Measurements from ENCODE around the gene CLIP1. TPM values are rescaled to one million over a fixed set of nuclear protein-coding genes. Genes with fewer than 3 reads are reported as not detected.

CLIP1 gene
- total RNA-seq, 4 donors from 2014 or later, result 118 to 164 (median 133) TPM

DNA sequence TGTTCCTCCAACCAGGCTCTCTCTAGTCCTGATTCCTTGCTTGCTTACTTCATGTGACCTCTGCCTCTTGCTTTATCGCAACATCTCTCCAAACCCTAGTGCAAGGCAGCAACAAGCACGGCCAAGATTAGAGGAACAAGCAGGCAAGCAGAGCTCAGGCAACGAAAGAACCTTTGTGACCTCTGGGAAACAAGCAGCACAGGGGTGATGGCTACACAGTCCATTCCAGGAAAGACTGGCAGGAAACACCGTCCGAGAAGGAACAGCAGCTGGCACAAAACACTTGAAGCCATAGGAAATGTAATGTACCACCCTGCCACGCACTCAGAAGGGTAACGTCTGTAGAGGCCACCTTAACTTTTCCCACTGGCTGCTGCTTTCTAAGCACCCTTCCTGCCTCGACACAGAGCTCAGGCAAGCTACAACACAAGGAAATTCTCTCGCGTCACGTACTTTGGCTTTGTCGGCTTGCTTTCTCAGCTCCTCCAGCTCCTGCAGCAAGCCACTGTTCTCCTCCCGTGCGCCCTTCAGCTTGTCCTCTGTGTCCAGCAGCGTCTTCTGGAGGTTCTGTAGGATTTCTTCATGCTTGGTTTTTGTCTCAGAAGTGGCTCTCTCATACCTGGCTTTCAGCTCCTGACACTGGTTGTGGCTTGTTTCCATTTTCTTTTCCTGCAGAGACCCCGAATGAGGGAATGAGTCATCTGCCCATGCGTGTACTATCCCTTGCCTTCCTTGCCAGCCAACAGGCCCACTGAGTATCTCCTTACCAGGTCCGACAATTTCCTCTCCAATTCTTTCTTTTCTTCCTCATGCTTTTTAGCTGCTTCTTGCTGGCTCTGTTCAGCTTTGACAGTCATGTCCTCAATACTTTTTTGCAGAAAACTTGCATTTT, 94.7 kb downstream of the CLIP1 start:
- TF ChIP-seq POLR2A (IDR thresholded peaks at IDR 0.05), result no peak
- TF ChIP-seq, protein P1, sequence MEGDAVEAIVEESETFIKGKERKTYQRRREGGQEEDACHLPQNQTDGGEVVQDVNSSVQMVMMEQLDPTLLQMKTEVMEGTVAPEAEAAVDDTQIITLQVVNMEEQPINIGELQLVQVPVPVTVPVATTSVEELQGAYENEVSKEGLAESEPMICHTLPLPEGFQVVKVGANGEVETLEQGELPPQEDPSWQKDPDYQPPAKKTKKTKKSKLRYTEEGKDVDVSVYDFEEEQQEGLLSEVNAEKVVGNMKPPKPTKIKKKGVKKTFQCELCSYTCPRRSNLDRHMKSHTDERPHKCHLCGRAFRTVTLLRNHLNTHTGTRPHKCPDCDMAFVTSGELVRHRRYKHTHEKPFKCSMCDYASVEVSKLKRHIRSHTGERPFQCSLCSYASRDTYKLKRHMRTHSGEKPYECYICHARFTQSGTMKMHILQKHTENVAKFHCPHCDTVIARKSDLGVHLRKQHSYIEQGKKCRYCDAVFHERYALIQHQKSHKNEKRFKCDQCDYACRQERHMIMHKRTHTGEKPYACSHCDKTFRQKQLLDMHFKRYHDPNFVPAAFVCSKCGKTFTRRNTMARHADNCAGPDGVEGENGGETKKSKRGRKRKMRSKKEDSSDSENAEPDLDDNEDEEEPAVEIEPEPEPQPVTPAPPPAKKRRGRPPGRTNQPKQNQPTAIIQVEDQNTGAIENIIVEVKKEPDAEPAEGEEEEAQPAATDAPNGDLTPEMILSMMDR (IDR thresholded peaks at IDR 0.05), result no peak
- no peak overlapping the region for H3K4me3 ChIP-seq (ENCODE audit: low read depth, poor library complexity, severe bottlenecking)
- intact Hi-C loops (cut with DNase I; ENCODE audit: low total_unique reads), result no loop called here
- no peak for DNase-seq (ENCODE audit: low spot score in 2 of 2)
- WGBS, 2 donors, result 82 to 86% methylated on average over 18 of the region's 18 CpGs

DNA sequence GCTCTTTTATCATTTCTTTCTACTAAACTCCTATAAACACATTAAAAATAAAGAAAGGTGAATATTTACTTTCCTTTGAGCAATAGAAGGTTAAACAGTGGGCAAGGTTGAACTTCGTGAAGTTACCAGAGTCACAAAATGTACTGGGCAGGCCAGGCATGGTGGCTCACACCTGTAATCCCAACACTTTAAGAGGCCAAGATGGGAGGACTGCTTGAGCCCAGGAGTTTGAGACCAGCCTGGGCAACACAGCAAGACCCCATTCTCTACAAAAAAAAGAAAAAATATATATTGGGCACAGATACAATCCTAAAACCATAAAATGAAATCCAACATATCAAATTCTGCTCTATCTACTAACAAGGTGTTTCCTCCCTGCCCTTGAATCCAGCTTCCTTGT, 95.5 kb downstream of the CLIP1 start:
- intact Hi-C loops (cut with DNase I; ENCODE audit: low total_unique reads), result no loop called here
- WGBS, 2 donors, result 81 to 82% methylated on average over 1 of the region's 1 CpG
- no peak for TF ChIP-seq POLR2A (IDR thresholded peaks at IDR 0.05)
- TF ChIP-seq, protein P1 (IDR thresholded peaks at IDR 0.05), result no peak

DNA sequence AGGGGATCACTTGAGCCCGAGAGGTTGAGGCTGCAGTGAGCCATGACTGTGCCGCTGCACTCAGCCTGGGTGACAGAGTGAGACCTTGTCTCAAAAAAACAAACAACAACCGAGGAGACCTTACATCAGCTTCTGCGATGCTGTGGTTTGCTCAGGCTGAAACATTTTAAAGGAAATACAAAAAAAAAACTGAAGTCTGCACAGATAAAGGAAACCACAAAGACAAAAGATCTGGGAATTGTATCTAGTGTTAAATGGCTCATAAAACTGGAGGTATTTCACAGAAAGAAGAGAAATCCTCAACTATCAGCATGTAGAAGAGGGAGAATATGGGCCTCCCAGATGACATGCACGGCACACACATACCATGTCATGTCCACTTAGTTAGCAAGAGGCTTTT, 95.9 kb downstream of the CLIP1 start:
- H3K4me3 ChIP-seq (ENCODE audit: low read depth, poor library complexity, severe bottlenecking), result no peak overlapping the region
- WGBS, 2 donors, result 86 to 90% methylated on average over 5 of the region's 5 CpGs
- no peak for TF ChIP-seq POLR2A (IDR thresholded peaks at IDR 0.05)
- TF ChIP-seq, protein P1 (IDR thresholded peaks at IDR 0.05), result no peak
- DNase-seq (ENCODE audit: low spot score in 2 of 2), result no peak
- intact Hi-C loops (cut with DNase I; ENCODE audit: low total_unique reads), result no loop called here

More for the DNA sequence above, 95.5 kb downstream of the CLIP1 start:
- H3K4me3 ChIP-seq (ENCODE audit: low read depth, poor library complexity, severe bottlenecking), result no peak overlapping the region
- no peak for DNase-seq (ENCODE audit: low spot score in 2 of 2)

DNA sequence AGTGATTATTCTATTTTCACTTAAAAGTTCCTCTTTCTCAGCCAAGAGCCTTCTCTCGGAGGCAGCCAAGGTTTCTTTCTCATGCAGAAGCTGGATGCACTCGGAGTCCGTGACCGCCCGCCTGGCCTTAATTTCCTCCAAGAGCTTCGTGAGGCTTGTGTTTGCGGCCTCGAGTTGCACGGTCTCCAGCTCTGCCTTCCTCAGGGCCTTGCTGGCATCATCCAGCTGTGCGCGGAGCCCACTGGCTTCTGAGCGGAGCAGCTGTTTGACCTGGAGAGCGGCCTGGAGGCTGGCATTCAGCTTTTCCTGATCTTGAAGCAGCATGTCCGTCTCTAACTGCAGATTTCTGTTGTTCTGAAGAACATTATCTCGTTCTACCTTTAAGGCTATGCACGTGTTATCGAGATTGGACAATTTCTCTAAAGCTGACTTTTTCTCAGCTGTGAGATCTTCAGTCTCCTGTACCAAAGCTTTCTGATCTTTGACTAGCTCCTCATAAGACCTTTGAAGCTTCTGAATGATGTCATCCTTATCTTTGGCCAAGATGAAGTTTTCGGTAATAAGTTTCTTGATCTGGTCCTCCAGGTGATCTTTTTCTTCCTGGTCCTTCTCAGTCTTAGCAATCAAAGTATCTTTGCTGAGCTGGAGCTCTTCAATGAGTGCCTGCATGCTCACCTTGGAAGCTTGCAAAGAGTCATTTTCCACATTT, 99.0 kb downstream of the CLIP1 start:
- no peak overlapping the region for H3K4me3 ChIP-seq (ENCODE audit: low read depth, poor library complexity, severe bottlenecking)
- DNase-seq (ENCODE audit: low spot score in 2 of 2), result no peak
- intact Hi-C loops (cut with DNase I; ENCODE audit: low total_unique reads), result no loop called here
- no peak for TF ChIP-seq POLR2A (IDR thresholded peaks at IDR 0.05)
- TF ChIP-seq, protein P1 (IDR thresholded peaks at IDR 0.05), result no peak
- 89 to 93% methylated on average over 18 of the region's 18 CpGs for WGBS, 2 donors

DNA sequence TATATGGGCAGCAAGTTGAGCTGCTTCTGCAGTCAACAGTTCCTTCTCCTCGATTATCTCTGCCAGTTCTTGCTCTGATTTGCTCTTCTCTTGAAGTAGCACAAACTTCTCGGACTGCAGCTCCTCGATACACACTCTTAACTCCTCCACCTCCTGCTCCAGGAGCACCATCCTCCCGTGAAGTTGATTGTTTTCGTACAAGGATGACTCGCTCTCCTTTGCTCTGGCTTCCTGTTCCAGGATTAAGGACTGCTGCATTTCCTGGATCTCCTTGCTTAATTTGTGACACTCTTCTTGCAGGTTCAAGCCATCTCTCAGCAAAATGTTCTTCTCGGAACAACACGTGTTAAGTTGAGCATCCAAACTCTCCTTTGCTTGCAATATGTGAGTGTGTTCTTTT, 100.0 kb downstream of the CLIP1 start:
- TF ChIP-seq, protein P1 (IDR thresholded peaks at IDR 0.05), result no peak
- no peak for TF ChIP-seq POLR2A (IDR thresholded peaks at IDR 0.05)
- no peak overlapping the region for H3K4me3 ChIP-seq (ENCODE audit: low read depth, poor library complexity, severe bottlenecking)
- intact Hi-C loops (cut with DNase I; ENCODE audit: low total_unique reads), result no loop called here
- no peak for DNase-seq (ENCODE audit: low spot score in 2 of 2)
- 91 to 93% methylated on average over 8 of the region's 8 CpGs for WGBS, 2 donors
